ENCODE measurements around the gene CCDC127. TPM values are rescaled to one million over a fixed set of nuclear protein-coding genes. Genes with fewer than 3 reads are reported as not detected.

Gene CCDC127
- total and polyA plus RNA-seq, 2 donors (not counting 3 experiments of a cell fraction or from before 2014, with no cell fraction given), result 3.4 to 6.3 TPM

DNA sequence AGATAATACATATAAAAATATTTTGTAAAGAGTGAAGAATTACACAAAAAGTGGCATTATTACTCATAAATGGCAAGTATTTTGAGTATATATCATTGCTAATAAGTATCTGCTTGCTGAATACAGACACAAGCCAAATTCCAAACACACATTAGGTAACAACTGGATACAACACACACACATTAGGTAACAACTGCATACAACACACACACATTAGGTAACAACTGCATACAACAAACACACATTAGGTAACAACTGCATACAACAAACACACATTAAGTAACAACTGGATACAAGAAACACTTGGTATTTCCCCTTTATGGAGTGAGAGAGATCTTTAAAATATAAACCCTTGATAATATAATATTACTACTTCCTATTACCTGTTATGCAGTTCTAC is 13.5 kb downstream of the CCDC127 start:
- Histone ChIP-seq H4K20me1 (replicated peaks; ENCODE audit: control insufficient read depth, extremely low read depth, insufficient read depth, low read length) (no peaks in the 10 kb centered on the region), H3K27ac (ENCODE audit: insufficient read depth, low read depth, low read length) (no peak overlapping the region), H2AFZ (ENCODE audit: low read depth, low read length) (no peak overlapping the region), H3K4me2 (ENCODE audit: insufficient read depth, low read length) (no peak overlapping the region), H3K9me1 (replicated peaks; ENCODE audit: control insufficient read depth, extremely low read depth, insufficient read depth, low read length) (no peaks in the 10 kb centered on the region), H3K9ac (replicated peaks; ENCODE audit: extremely low read depth, insufficient read depth, low read length) (no peak overlapping the region), H3K4me1 (ENCODE audit: control insufficient read depth, extremely low read depth, insufficient read depth, low read length) (no peaks in the 10 kb centered on the region), H3K9me3 (replicated peaks; ENCODE audit: control insufficient read depth, insufficient read depth, low read length) (no peaks in the 10 kb centered on the region), H3K36me3 (ENCODE audit: control insufficient read depth in 2 of 2, extremely low read depth in 1 of 2, insufficient read depth in 2 of 2, low read length in 2 of 2) (peaks cover 5 to 19% of the 10 kb centered on the region in 2 experiments), H3K79me2 (ENCODE audit: control insufficient read depth, insufficient read depth, low read length) (peaks cover 13% of the 10 kb centered on the region), H3K4me3 (replicated peaks in 1 of 3; ENCODE audit: insufficient read depth in 1 of 3, low read depth in 1 of 3, low read length in 3 of 3) (no peak overlapping the region), H3K27me3 (ENCODE audit: control insufficient read depth in 2 of 2, insufficient read depth in 2 of 2, low read length in 2 of 2) (no peaks in the 10 kb centered on the region)
- dilution Hi-C loops (cut with MboI; ENCODE audit: extremely low pct_ligation_motif_present, low sequenced_read_pairs) (no loop called here), intact Hi-C loops (cut with micrococcal nuclease) (no loop called here)
- FAIRE-seq, result no peak
- no peak for DNase-seq (ENCODE audit: low read depth, low spot score)
- CTCF ChIA-PET, result no interaction called here
- no peak for TF ChIP-seq JUN (IDR thresholded peaks at IDR 0.05; ENCODE audit: borderline replicate concordance, insufficient read depth, insufficient read length, low read depth)
- TF ChIP-seq POLR2AphosphoS5 (IDR thresholded peaks at IDR 0.05; ENCODE audit: insufficient read depth, low read depth, low read length), result no peak
- no peak for TF ChIP-seq MAX (IDR thresholded peaks at IDR 0.05; ENCODE audit: insufficient read depth, insufficient read length)
- TF ChIP-seq MYC (IDR thresholded peaks at IDR 0.05; ENCODE audit: low read depth, low read length), result no peak
- TF ChIP-seq, protein P1, sequence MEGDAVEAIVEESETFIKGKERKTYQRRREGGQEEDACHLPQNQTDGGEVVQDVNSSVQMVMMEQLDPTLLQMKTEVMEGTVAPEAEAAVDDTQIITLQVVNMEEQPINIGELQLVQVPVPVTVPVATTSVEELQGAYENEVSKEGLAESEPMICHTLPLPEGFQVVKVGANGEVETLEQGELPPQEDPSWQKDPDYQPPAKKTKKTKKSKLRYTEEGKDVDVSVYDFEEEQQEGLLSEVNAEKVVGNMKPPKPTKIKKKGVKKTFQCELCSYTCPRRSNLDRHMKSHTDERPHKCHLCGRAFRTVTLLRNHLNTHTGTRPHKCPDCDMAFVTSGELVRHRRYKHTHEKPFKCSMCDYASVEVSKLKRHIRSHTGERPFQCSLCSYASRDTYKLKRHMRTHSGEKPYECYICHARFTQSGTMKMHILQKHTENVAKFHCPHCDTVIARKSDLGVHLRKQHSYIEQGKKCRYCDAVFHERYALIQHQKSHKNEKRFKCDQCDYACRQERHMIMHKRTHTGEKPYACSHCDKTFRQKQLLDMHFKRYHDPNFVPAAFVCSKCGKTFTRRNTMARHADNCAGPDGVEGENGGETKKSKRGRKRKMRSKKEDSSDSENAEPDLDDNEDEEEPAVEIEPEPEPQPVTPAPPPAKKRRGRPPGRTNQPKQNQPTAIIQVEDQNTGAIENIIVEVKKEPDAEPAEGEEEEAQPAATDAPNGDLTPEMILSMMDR (IDR thresholded peaks at IDR 0.05; ENCODE audit: extremely low read depth in 1 of 2, insufficient read depth in 1 of 2, low read depth in 1 of 2, low read length in 2 of 2), result no peak
- TF ChIP-seq FOS (IDR thresholded peaks at IDR 0.05; ENCODE audit: borderline replicate concordance, insufficient read depth, low read length), result no peak
- no peak for TF ChIP-seq GATA2 (IDR thresholded peaks at IDR 0.05; ENCODE audit: insufficient read depth, insufficient read length, low read depth, low read length)
- TF ChIP-seq POLR2A (IDR thresholded peaks at IDR 0.05; ENCODE audit: low read depth, low read length), result no peak
- TF ChIP-seq EZH2 (IDR thresholded peaks at IDR 0.05; ENCODE audit: borderline replicate concordance, low read depth, low read length, severe bottlenecking), result no peak
- no TSS peak for BruUV-seq (replicated peaks)
- POLR2A ChIA-PET, result no interaction called here

All from endothelial cell of umbilical vein (primary cell).